Measurements from ENCODE around the gene LIX1.

DNA sequence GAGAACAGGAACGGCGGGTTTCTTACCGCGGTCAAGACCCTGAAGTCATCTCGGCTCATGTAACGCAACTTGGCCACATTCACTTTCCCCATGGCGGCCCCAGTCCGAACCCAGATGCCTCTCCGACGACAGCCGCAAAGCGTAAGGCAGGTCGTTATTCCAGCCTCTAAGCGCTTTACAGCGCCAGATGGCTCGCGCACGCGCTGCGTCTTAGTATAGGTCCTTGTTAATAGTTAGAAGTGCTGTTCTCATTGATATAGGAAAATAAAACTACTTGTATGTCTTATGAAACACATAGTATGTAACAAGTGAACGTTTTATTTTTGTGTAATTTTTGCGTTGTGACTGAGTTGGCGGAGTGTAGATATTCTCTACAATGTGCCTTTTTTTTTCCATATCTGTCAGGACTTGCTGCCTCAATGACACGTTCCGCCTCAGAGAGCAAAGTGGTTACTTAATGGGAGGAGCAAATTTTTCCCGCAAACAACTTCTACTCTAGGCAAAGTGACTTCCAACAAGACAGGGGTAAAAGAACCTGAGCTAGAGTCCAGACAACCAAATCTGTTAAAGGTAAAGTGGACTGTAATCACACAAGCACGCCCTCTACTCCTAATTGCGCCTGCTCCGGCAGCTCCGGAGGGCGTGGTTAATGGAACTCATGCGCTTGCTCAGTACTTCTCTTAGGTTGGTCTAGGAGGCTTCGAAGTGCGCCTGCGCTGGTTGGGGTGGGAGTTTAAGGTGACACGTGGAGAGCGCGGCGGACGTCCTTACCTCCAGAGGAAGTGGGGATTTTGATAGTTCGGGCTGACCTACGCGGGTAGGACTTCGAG, 40.9 kb upstream of the LIX1 start, which contains the start of gene RIOK2:
- TF ChIP-seq OVOL2 (CRISPR knock-in tag; IDR thresholded peaks at IDR 0.05; ENCODE audit: borderline replicate concordance) (no peak), PREB (CRISPR knock-in tag; IDR thresholded peaks at IDR 0.05; ENCODE audit: borderline replicate concordance) (no peak; the same call in 1 of the 2 replicates)
